Activated CD8-positive, alpha-beta memory T cell treated with anti-CD3 and anti-CD28 coated beads, Interleukin-2, amount 50 U/mL, for 48 hours (primary cell): Measurements from ENCODE around the gene APOM.

Source experiments
- DNase-seq: peaks from one replicate; pipeline ENCODE4 v3.0.0-alpha.2; 2020

Gene APOM

DNA sequence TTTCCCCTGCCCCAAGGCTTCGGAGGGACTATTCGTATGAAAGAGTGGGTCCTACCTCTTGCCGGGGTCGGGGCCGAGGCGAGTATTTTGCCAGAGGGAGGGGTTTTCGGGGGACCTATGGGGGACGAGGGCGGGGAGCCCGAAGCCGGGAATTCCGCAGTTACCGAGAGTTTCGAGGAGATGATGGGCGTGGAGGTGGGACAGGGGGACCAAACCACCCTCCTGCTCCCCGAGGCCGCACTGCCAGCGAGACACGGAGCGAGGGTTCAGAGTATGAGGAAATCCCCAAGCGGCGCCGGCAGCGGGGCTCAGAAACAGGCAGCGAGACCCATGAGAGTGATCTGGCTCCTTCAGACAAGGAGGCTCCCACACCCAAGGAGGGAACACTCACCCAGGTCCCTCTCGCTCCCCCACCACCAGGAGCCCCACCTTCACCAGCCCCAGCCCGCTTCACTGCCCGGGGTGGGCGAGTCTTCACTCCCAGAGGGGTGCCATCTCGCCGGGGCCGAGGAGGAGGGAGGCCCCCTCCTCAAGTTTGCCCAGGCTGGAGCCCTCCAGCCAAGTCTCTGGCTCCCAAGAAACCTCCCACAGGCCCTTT, 23.9 kb upstream of the APOM start:
- no peak for DNase-seq

DNA sequence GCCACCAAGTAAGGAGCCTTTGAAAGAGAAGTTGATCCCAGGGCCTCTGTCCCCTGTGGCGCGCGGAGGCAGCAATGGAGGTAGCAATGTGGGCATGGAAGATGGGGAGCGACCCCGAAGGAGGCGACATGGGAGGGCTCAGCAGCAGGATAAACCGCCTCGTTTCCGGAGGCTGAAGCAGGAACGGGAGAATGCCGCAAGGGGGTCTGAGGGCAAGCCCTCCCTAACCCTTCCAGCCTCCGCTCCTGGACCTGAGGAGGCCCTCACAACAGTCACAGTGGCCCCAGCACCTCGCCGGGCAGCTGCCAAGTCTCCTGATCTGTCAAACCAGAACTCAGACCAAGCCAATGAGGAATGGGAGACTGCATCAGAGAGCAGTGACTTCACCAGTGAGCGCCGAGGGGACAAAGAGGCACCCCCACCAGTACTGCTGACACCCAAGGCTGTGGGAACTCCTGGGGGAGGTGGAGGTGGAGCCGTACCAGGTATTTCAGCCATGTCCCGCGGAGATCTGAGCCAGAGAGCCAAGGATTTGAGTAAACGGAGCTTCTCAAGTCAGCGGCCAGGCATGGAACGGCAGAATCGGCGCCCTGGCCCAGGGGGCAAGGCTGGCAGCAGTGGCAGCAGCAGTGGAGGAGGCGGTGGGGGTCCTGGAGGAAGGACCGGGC, 23.3 kb upstream of the APOM start:
- DNase-seq, result no peak

DNA sequence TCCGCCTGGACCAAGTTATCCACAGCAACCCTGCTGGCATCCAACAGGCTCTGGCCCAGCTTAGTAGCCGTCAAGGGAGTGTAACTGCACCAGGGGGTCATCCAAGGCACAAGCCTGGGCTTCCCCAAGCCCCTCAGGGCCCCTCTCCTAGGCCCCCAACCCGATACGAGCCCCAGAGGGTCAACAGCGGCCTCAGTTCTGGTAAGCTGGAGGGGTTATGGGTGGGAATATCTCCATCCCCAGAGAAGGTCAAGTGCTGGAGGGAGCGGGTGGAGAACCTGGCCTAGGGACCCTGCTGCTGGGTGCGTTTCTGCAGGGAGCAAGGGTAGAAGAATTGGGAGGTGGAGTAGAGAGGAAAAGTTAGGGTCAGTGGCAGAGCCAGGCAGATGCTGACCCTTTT, 22.2 kb upstream of the APOM start:
- DNase-seq, result no peak

DNA sequence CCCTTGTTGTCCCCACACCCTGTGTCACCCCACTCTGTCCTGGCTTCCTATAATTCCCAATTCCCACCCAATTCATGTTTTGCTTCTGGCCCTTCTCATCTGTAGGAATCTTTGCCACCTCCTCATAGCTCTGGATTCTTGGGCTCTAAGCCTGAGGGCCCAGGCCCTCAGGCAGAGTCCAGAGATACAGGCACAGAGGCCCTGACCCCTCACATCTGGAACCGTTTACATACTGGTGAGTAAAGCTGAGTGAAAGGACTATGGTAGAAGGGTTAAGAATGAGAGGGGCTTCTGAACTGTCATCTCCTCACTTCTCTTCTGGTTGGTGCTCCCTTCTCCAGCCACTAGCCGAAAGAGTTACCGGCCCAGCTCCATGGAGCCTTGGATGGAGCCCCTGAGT, 21.6 kb upstream of the APOM start:
- DNase-seq, result no peak

DNA sequence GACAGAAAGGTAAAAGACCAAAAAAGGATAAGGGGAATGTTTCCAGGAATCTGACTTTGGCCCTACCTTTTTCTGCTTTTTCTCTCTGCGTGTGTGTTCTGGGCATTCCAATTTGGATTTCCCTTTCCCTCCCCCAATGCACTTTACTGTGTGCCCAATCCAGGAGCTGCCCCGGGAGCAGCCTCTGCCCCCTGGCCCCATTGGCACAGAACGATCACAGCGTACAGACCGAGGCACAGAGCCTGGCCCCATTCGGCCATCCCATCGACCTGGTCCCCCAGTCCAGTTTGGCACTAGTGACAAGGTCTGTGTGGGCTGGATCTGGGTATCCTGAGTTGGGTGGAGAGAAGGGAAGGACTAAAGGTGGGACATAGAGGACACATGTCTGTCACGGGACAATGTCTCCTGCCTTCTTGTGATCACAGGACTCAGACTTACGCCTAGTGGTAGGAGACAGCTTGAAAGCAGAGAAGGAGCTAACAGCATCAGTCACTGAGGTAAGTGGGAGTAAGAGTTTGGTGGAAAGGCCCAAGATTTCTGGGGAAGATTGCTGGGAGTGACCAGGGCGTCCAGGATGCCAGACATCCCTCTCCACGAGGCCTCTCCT, 20.6 kb upstream of the APOM start:
- DNase-seq, result no peak

DNA sequence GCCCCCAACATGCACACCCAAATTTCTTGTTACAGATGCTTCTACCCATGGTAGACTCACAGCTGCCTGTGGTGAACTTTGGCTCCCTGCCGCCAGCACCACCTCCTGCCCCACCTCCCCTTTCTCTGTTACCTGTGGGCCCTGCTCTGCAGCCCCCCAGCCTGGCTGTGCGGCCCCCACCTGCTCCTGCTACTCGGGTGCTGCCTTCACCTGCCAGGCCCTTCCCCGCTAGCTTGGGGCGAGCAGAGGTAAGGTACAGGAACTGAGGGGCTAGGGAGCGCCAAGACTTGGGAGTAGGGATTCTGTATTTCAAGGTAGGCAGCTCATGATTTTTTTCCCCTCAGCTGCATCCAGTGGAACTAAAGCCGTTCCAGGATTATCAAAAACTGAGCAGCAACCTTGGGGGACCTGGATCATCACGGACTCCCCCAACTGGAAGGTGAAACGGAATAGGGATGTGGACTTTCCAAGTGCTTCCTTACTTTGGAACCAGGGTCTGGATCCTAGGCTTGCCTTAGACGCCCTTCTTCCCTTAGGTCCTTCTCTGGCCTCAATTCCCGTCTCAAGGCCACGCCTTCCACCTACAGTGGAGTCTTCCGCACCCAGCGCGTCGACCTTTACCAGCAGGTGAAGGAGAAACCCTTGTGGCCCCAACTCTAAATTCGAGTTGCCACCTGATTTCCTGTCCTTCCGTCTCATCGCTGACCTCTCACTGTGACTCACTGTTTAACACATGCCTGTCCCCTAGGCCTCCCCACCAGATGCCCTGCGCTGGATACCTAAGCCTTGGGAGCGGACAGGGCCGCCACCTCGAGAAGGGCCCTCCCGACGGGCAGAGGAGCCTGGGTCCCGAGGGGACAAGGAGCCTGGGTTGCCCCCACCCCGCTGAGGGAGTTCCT, 18.7 kb upstream of the APOM start:
- DNase-seq, result no peak

DNA sequence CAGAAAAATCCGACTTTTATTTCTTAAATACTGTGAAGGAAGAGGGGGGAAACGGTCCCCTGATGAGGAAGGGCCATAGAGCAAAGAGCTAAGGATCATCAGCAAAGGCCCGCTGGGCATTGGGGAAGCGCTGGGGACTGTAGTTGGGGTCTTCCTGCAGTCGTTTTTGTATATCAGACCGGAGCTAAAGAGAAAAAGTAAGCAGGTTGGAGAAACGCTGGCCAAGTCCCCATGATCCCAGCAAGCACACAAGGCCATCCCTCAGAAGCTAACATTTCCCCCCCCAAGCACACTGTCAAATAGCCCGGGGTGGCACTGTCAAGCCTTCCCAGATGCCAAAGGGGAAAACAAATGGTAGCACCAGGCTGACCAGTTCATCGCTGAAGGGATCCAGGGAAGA, 16.7 kb upstream of the APOM start:
- no peak for DNase-seq

DNA sequence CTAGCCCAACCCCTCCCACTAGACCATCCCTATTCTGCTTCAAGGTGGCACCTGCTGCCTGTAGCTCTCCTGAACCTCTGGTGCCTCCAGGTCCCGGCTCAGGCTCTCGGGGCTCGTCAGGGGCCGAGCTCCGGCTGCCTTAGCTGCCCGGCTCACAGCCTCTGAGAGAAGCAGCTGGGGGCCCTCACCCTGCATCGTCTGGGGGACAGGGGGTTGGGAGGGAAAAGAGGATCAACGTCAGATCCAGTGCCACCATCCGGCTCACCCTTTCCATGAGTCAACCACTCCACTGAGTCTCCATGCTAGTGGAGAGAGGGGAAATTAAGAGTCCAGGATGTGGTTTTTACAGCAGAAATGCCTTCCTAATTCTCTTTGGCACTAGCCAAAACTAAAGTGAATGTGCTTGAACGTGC, 16.2 kb upstream of the APOM start:
- DNase-seq, result no peak

DNA sequence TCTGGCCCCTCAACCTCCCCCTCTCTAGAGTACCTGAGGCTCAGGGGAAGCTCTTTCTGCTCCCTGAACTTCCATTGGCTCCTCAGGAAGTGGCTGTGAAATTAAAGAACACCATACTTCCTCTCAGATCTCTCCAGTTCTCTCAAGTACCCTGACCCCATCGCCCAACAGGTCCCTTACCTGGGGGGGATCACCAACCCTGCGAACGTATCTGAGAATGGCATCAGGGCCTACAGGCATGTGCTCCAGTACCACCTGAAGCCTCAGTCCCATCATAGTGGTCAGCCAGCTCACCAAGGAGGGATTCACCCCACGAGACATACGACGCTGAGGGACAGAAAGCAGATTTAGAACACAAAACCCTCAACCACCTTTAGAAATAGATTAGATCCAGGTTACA, 15.1 kb upstream of the APOM start:
- DNase-seq, result no peak

DNA sequence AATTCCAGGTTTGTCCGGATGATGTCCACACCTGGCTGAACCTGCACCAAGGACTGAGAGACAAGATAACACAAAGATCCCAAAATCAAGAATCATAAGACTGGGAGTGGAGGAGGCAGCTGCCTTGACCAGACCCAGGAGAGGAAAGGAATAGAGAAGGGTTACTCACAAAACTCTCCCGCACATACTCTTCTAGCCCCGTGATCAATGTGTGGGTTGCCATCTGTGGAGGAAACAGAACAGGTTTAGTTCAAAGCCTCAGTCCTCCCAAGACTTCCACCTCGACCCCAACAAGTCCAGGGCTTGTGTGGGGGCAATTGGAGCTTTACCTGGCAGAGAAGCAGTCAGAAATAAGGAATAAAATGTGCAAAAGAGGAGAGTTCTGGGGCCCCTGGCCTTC, 14.3 kb upstream of the APOM start:
- no peak for DNase-seq

DNA sequence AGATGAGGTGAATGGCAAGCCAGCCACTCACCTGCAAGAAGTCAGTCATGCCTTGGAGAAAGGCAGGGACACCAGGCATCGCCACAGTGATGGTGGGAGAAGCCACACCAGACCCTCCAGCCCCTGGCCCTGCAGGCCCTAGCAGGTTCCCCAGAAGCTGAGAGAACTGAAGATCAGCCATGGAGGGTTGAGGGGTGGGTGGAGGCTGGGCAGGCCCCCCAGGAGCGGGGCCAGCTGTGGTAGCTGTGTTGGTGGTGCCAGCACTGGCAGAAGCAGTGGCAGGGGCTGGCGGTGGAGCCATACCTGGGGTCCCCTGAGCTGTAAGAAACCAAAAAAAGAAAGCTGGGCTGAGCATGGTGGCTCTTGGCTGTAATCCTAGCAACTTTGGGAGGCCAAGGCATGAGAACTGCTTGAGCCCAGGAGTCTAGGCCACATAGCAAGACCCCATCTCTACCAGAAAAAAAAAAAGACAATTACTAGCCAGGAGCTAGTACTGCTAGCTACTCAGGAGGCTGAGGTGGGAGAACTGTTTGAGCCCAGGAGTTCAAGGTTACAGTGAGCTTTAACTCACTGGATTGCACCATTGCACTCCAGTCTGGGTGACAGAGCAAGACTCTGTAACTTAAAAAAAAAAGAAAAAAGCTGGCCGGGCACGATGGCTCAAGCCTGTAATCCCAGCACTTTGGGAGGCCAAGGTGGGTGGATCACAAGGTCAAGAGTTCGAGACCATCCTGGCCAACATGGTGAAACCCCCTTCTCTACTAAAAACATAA, 12.7 kb upstream of the APOM start:
- no peak for DNase-seq

DNA sequence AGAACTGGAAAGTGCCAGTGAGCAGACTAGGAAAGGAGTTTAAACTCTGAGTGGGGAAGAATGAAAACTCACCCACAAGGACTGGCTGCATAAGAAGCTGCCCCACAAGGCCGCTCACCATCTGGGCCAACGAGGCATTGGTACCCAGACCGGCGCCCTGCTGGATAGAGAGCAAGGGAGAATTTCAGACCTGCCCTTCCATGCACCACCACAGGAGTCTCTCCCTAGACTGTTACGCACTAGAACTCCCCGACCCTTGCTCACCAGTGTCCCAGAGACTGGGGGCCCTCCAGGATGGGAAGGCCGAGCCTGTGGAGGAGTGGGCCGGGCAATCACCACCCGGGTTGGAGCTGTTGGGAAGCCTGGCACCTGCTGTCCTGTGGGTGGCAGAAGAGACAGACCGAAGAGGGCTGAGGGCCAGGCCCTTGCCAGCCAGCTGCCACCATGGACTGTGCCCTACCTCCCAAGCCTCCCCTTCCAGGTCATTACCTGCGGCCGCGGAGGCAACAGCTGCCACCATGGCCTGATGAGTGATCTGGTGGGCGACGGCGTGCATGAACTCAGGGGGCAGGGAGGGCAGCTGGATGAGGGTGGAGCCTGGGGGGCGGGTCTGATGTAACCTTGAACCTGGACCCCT, 11.8 kb upstream of the APOM start:
- DNase-seq, result no peak

DNA sequence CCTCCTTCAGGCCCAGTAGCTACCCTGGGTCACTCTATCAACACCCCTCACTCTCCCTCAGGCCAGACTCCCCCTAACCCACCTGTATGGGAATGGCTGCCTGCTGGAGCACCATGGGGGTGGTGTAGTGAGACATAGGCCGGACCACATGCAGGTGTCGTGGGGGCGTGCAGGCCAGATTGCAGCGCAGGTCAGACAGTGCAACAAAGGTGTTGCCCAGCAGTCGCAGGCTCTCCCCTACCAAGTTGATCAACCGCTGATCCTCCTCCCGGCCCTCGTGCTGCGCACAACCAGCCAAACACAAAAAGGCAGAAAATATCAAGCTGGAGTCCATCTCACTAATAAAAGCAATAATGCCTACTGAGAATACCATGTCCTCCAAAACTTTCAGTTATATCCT, 10.4 kb upstream of the APOM start:
- DNase-seq, result no peak

DNA sequence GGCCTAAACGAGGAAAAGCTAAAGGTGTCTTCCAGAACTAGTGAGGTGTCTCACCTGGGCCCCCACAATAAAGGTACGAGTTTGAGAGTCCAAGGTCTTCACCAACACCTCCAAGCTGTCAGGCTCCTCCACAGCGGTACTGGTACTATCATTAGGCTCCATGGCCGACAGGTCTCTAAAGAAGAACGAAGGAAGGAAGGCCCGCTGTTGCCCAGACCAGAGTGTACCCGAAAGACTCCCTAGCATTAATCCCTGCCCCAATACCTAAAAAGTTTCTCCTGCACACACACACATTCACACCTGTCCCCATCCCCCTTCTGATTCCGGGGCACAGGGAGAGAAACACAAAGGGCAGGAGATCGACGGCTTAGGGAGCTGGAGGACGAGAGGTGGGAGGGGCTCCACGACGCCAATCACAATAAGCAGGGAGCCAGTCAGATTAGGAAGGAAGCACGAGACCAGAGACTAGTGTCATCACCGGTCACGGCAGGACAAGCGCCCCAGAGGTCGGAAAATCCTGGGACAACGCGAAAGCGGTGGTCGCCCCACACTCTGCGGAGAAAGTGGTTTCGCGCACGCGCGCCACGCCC, 4.0 kb upstream of the APOM start:
- DNase-seq, result no peak

DNA sequence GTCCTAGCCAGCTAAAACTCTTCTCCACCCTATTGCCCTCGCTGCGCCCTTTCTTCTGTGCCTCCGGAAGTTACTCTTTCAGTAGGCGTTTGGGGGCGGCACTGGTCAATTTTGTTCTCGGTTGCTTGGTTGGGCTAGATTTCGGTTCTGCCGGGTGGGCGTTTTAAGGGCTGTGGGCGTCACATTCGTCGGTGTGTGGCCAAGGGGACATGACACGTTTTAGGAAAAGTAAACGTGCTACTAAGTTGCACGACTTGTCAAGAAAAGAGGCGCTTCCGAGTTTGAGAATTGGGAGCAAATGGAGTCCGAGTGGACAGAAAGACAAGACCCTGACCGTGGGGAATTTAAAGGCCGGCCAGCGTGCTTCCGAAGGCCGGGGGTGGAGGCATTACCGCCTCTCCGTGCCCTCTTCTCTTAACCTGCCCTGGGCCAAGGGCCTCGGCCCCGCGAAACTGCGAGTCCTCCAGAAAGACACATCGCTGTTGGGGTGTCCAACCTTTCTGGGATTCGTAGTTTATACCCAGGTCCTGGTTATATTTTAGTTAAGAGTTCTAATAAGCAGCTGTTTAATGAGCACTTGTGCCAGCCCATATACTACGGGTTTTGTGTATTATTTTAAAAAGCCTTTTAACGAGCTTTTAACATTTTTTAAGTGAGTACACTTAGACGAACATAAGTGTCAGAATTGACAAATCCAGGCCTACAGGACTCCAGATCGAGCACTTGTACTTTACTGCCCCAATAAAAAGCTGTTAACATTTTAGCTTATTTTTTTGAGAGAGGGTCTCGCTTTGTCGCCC, 2.6 kb upstream of the APOM start:
- no peak for DNase-seq

DNA sequence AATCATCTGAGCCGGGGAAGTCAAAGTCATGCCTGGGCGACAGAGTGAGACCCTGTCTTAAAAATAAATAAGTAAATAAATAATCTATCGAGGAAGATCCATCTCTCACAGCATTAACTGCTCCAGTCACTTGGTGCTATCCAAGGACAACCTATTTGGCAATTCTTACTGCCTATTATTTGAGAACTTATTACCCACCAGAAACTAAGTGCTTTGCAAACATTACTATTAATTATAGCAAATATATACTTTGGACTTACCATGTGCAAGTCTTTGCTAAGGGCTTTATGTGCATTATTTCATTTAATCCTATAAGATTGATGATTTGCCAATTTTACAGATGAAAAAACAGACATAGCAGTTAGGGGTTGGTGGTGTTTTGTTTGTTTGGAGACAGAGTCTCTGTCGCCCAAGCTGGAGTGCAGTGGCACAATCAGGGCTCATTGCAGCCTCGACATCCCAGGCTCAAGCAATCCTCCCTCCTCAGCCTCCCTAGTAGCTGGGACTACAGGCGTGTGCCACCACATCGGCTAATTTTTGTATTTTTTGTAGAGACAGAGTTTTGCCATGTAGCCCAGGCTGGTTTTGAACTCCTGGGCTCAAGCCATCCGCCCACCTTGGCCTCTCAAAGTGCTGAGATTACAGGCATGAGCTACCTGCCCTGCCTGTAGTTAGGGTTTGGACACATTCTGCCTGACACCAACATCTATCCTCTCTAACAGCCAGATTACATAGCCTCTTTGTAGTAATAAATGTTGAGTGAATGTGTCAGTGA, 933 bp upstream of the APOM start:
- DNase-seq, result no peak

DNA sequence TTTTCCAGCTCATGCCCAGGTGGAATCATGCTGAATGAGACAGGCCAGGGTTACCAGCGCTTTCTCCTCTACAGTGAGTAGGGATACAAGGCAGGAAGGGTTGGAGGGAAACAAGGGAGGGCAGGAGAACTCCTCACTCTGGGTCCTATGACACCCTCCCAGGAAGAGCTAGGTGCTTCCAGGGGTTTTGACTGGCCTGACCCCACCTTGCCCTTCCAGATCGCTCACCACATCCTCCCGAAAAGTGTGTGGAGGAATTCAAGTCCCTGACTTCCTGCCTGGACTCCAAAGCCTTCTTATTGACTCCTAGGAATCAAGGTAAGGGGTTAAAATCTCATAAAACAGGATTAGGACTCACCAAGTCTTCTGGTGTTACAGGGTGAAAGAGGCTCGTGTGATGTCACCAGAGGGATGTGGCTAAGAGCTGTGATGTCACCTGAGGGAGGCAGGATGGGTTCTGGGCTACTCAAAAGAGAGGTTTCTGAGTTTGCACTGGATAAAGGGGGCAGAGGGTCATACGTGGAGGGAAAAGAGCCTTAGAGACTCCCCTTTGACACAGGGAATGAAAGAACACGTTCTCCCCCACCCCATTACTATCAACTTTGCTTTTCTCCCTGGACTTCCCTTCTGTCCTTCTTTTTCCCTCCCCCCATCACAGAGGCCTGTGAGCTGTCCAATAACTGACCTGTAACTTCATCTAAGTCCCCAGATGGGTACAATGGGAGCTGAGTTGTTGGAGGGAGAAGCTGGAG, 1.9 kb downstream of the APOM start:
- no peak for DNase-seq

DNA sequence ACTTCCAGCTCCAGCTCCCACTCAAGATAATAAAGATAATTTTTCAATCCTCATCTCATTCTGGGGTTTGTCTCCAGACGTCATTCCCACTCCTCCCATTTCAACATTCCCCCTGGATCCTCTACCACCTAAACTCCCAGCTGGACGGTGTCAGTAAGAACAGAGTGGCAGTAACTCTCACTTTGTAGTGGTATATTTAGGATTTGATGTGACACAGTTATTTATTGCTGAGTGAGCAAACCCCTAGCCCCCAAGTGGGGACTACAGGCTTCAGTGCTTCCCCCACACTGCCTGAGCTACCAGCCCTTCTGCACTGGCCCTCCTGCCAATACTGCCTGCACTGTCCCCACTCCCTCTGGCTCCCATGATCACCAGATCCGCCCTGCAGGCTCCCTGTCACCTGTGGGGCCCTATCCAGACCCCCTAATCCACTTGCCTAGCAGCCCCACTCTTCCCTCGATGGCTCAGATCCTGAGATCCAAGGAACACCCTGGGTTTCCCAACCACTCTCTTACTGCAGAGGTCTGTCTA, 2.5 kb downstream of the APOM start:
- no peak for DNase-seq

DNA sequence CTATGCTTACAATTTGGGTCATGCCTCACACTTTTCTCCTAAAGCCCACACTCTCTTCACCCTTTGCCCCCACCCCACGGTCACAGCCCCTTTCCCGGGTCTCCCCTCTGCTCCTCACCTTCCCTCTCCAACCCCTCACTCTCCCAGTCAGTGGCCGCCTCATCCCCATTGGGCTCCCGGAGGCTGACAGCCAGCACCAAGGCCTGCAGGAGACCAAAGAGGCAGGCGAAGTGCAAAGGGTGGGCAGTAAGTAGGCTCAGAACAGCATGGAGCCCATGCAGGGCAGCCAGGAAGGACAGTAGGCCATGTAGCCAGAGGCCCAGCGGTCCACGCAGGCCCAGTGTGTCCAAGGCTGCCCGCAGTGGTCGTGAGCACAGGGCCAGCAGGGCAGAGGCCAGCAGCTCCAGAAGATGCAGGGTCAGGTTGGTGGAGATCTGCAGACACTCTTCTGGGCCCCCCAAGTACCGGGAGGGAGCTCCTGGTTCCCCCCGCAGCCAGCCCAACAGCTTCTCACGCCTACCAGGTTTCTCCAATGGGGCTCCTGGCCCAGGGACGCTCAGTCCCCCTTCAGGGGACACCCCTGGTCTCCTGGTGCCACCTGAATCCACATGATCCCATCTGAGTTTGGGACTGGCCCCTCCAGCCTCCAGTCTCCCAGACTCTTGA, 3.4 kb downstream of the APOM start:
- DNase-seq, result no peak
